ENCODE results near the gene AATK.
A peak's percentile ranks its signal among the peaks of the same experiment; 100 is the strongest.

AATK gene, protein sequence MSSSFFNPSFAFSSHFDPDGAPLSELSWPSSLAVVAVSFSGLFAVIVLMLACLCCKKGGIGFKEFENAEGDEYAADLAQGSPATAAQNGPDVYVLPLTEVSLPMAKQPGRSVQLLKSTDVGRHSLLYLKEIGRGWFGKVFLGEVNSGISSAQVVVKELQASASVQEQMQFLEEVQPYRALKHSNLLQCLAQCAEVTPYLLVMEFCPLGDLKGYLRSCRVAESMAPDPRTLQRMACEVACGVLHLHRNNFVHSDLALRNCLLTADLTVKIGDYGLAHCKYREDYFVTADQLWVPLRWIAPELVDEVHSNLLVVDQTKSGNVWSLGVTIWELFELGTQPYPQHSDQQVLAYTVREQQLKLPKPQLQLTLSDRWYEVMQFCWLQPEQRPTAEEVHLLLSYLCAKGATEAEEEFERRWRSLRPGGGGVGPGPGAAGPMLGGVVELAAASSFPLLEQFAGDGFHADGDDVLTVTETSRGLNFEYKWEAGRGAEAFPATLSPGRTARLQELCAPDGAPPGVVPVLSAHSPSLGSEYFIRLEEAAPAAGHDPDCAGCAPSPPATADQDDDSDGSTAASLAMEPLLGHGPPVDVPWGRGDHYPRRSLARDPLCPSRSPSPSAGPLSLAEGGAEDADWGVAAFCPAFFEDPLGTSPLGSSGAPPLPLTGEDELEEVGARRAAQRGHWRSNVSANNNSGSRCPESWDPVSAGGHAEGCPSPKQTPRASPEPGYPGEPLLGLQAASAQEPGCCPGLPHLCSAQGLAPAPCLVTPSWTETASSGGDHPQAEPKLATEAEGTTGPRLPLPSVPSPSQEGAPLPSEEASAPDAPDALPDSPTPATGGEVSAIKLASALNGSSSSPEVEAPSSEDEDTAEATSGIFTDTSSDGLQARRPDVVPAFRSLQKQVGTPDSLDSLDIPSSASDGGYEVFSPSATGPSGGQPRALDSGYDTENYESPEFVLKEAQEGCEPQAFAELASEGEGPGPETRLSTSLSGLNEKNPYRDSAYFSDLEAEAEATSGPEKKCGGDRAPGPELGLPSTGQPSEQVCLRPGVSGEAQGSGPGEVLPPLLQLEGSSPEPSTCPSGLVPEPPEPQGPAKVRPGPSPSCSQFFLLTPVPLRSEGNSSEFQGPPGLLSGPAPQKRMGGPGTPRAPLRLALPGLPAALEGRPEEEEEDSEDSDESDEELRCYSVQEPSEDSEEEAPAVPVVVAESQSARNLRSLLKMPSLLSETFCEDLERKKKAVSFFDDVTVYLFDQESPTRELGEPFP (N-terminal part only)

DNA sequence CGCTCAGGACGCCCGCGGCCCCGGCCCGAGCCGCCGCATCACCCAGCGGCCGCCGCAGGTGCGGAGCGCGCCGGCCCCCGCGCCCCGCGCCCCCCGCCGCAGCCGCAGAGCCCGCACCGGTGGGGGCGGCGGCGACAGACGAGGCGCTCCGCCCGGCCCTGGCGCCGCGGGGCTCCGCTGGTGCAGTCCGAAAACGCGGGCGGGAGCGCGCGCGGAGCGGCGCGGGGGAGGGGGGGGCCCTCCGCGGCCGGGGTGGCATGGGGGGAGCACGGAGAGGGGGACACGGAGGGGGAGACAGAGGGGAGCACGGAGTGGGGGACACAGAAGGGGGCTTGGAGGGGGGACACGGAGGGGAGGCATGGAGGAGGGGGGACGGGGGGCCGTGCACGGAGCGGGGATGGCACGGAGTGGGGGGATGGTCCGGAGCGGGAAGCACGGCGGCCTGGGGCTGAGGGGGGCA lies at the start of gene AATK:
Gene AATK, minus strand, starts transcription at position 189 of the 460 bp plus-strand sequence. CDS start 229 bp downstream, outside the sequence.
- FAIRE-seq, result no peak

GRCh38 chr17:81213978-81214377 lies 48.0 kb upstream of the AATK start:
- FAIRE-seq, result no peak

- no peak for FAIRE-seq
Measured at GRCh38 chr17:81212365-81212764, 46.3 kb upstream of the AATK start.

GRCh38 chr17:81210868-81211267 lies 44.8 kb upstream of the AATK start:
- FAIRE-seq, result no peak

DNA sequence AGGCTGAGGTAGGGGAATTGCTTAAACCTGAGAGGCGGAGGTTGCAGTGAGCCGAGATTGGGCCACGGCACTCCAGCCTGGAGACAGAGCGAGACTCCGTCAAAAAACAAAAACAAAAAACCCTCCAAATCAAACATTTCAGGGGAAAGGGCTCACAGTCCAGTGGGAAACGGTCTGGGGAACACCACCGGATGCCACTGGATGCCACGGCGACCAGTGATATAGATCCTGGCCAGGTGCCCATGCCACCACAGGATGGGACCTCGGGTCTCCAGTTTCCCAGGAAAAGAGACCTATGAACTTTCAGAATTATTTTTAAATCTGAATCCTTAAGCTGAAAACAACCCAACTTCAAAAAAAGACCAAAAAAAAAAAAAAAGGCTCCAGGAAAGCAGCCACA lies 44.4 kb upstream of the AATK start:
- no peak for FAIRE-seq

GRCh38 chr17:81209141-81209540 lies 43.1 kb upstream of the AATK start:
- FAIRE-seq, result no peak

DNA sequence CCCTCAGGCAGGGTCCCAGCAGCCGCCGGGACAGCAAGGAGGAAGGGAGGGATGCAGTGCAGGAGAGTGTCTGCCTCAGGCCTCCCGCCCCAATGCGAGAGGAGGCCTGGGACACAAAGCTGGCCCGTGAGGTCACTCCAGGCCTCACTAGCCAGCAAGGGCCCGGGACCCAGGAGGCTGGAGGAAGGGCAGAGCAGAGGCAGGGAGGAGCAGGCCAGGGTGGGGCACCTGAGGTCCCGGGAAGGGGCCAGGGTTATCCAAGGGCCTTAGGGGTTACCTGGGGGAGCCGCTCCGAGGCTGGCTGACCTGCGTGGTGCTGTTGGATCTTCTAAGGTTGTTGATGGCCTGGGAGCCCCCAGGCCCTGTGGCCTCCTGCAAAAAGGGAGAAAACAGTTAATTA lies 42.6 kb upstream of the AATK start:
- FAIRE-seq, result no peak

DNA sequence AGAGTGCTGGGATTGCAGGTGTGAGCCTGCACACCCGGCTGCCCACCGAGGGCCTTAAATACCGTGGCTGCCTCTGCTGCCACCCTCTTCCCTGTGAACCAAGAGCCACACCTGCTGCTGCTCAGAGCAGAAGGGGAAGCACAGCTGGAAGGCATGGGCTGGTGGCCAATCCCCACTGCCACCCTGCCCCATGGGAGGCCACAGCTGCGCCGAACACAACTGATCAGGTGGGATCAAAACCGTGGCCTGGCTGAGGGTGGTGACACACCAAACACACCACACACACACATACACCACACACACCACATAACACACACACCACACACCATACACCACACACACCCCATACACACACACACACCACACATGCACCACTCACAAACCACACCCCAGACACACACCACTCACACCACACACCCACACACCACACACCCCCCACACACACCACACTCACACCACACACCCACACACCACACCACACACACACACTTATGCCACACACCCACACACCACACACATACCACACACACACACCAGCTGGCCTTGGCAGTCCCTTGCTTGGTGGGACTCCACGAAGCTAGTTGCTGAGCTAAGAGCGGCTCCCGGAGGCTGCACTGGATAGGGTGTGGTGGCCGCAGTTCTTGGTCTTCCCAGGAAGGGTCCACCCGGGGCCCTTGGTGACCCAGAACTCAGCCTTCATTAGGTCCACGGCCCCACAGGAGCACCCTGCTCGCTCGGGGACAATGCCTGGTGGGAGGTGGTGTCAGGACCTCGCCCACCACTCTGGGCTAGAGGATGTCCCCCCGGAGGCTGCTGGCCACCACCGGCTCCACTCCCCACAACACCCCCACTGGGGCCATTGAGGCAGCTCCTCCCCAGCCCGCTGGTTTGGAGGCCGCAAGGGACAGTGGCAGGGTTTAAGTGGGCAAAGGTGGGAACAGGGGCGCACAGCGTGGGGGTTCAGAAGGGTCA lies 41.9 kb upstream of the AATK start:
- no peak for FAIRE-seq

- FAIRE-seq, result no peak
Measured at GRCh38 chr17:81206657-81207056, 40.6 kb upstream of the AATK start.

DNA sequence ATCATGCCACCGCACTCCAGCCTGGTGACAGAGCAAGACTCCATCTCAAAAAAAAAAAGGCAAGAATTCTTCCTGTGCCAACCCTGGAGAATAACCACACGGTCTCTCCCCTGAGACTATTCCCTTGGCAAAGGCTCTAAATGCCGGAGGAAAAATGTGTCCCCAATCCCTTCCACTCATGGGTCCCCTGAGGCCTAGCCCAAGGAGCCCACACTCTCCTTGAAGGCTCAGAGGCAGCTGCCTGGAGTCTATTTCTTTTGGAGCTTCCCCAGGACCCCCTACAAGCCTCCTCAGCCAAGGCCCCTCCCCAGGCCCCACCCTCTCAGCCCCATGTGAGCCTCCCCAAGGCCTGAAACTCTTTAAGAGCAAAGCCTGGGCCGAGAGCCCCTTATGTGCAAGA lies 40.1 kb upstream of the AATK start:
- no peak for FAIRE-seq

DNA sequence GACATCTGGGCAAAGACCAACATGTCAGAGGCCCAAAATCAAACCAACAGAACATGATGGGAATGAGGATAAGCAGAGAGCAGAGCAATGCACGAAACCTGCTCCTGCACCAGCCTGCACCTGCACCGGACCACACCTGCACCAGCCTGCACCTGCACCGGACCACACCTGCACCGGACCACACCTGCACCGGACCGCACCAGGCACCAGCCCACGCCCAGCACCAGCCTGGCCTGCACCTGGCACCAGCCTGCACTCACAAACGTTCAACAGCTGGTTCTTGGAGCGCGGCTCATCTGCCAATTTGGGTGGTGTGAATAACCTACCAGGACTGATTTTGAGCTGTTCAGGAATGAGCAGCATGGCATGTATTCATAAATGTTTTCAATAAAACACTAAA lies 38.6 kb upstream of the AATK start:
- no peak for FAIRE-seq

GRCh38 chr17:81203136-81203535 lies 37.1 kb upstream of the AATK start:
- no peak for FAIRE-seq

- no peak for FAIRE-seq
Measured at GRCh38 chr17:81202318-81202717, 36.3 kb upstream of the AATK start.

- peak; percentile 56 for FAIRE-seq
Measured at GRCh38 chr17:81200695-81201580, 34.9 kb upstream of the AATK start.

DNA sequence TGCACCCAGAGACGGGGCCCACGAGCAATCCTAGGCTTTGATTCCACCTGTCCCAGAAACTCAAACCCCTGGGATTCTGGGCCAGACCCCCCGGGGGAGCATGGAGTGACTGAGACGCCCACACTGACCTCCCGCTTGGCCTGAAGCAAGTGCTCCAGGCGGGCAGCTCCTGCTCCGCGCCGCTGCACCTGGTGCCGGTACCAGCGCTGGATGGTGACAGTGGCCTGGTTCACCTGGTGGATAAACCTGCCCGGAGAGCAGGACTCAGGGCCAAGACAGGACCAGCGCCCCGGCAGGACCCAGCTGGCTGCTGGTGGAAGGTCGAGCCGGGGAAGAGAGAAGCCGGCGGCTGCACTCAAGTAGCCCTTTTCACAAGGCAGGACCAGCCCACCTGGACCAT lies 34.2 kb upstream of the AATK start:
- no peak for FAIRE-seq

DNA sequence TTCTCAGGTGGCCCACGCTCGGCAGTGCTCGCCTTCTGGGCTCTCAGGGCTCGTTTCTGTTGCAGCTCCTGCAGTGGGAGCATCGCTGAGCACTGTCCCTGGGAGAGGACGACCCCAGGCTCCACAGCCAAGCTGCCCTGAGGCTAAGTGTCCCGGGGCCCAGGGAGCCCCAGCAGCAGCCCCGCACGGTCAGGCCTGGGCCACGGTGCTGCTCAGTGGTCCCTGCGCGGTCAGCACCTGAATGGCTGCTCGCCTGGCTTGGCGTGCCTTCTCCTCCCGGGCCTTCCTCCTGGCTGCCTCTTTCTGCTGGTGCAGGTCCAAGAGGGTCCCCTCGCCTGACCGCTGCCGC lies 33.4 kb upstream of the AATK start:
- FAIRE-seq, result no peak

DNA sequence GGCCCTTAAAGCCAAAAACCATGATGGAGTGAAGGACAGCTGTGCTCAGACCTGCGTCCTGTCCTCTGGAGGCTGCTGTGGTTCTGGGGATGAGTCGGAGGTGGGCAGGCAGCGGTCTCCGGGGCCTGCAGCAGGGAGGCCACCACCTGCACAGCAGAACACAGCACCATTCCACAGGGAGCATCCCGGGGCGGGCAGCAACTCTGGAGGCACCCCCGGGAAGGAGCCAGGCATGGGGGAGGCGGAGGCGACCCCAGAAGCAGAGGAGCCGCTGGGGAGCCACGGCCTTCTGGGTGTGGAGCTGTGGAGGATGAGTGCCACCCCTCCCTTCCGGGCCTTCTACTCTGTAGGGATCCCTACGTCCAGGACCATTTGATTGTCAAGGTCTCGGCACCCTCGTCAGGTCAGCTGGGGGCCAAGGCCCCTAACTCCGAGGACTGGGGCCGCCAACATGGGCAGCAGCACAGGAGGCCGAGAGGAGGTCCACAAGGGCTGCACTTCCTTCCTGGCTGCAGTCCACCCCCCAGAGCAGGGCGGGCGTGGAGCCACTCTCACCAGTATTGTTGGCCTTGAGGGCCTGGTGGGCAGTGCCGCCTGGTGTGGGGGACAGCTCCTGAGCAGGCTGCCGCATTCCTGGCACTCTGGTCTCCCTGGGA lies 32.9 kb upstream of the AATK start:
- FAIRE-seq, result no peak

GRCh38 chr17:81197831-81198490 lies 31.9 kb upstream of the AATK start:
- no peak for FAIRE-seq

GRCh38 chr17:81197409-81197795 lies 31.4 kb upstream of the AATK start:
- no peak for FAIRE-seq

Data from A204.1 (cell line).